ENCODE data around the gene NR6A1. TPM values are rescaled to one million over a fixed set of nuclear protein-coding genes. Genes with fewer than 3 reads are reported as not detected.
A peak's percentile ranks its signal among the peaks of the same experiment; 100 is the strongest.

Gene NR6A1
- total and polyA plus RNA-seq, 9 donors: 0.29 to 1.7 (median 1.00) TPM

GRCh38 chr9:124789531-124789930, 18.4 kb upstream of the NR6A1 start:
- Histone ChIP-seq H3K4me1 (ENCODE audit: insufficient read depth) (peaks cover 4% of the 10 kb centered on the region), H3K27ac (no peak overlapping the region), H3K9me3 (no peaks in the 10 kb centered on the region), H3K27me3 (no peaks in the 10 kb centered on the region), H3K36me3 (no peaks in the 10 kb centered on the region), H3K4me3 (no peak overlapping the region)
- no peak for TF ChIP-seq POLR2A (IDR thresholded peaks at IDR 0.05)
- TF ChIP-seq EP300 (IDR thresholded peaks at IDR 0.05): no peak
- TF ChIP-seq CTCF (IDR thresholded peaks at IDR 0.05): no peak
- intact Hi-C loops (cut with DNase I): no loop called here
- peak in 1 of 5 donors; percentile 1 for DNase-seq
- 85 to 86% (median 85%) methylated on average over 2 of the region's 2 CpGs for WGBS, 3 donors

GRCh38 chr9:124788542-124789217, 17.6 kb upstream of the NR6A1 start:
- intact Hi-C loops (cut with DNase I): no loop called here
- WGBS, 3 donors: 86 to 94% (median 92%) methylated on average over 3 of the region's 3 CpGs
- H3K4me3 ChIP-seq: no peak overlapping the region
- H3K9me3 ChIP-seq: no peaks in the 10 kb centered on the region
- no peak overlapping the region for H3K27ac ChIP-seq
- H3K27me3 ChIP-seq: no peaks in the 10 kb centered on the region
- no peak for TF ChIP-seq POLR2A (IDR thresholded peaks at IDR 0.05)
- TF ChIP-seq EP300 (IDR thresholded peaks at IDR 0.05): no peak
- no peak for TF ChIP-seq CTCF (IDR thresholded peaks at IDR 0.05)
- peaks cover 4% of the 10 kb centered on the region for H3K4me1 ChIP-seq (ENCODE audit: insufficient read depth)
- peak in 2 of 5 donors; percentile 6 for DNase-seq
- no peaks in the 10 kb centered on the region for H3K36me3 ChIP-seq

GRCh38 chr9:124786881-124787573, 15.9 kb upstream of the NR6A1 start:
- H3K9me3 ChIP-seq: no peaks in the 10 kb centered on the region
- H3K4me1 ChIP-seq (ENCODE audit: insufficient read depth): no peaks in the 10 kb centered on the region
- TF ChIP-seq EP300 (IDR thresholded peaks at IDR 0.05) (no peak), POLR2A (IDR thresholded peaks at IDR 0.05) (no peak), CTCF (IDR thresholded peaks at IDR 0.05) (no peak)
- DNase-seq: peak in 4 of 5 donors; percentile 5 to 32 (median 16)
- no peaks in the 10 kb centered on the region for H3K27me3 ChIP-seq
- H3K36me3 ChIP-seq: no peaks in the 10 kb centered on the region
- H3K27ac ChIP-seq: no peak overlapping the region
- 91 to 95% (median 93%) methylated on average over 20 of the region's 20 CpGs for WGBS, 3 donors
- intact Hi-C loops (cut with DNase I): no loop called here
- H3K4me3 ChIP-seq: no peak overlapping the region

GRCh38 chr9:124784509-124784908, 13.4 kb upstream of the NR6A1 start:
- no peak overlapping the region for H3K27ac ChIP-seq
- intact Hi-C loops (cut with DNase I): loop anchor here in 1 of 4 donors (5.0 kb wide), 1 partner anchor 53 kb away; no protein-coding TSS in a partner anchor

More at GRCh38 chr9:124784509-124784908, 13.4 kb upstream of the NR6A1 start:
- H3K36me3 ChIP-seq: no peaks in the 10 kb centered on the region
- H3K4me1 ChIP-seq (ENCODE audit: insufficient read depth): peaks cover 9% of the 10 kb centered on the region
- H3K27me3 ChIP-seq: no peaks in the 10 kb centered on the region
- no peaks in the 10 kb centered on the region for H3K9me3 ChIP-seq
- no peak for TF ChIP-seq EP300 (IDR thresholded peaks at IDR 0.05)
- no peak for TF ChIP-seq POLR2A (IDR thresholded peaks at IDR 0.05)
- TF ChIP-seq CTCF (IDR thresholded peaks at IDR 0.05): no peak
- WGBS, 3 donors: 27 to 52% (median 32%) methylated on average over 2 of the region's 2 CpGs
- DNase-seq: peak in 1 of 5 donors; percentile 19
- no peak overlapping the region for H3K4me3 ChIP-seq

All from ovary (tissue), 9 donors.